Measurements from ENCODE around the gene SLC7A7. TPM values are rescaled to one million over a fixed set of nuclear protein-coding genes. Genes with fewer than 3 reads are reported as not detected.

SLC7A7 gene
- total and polyA plus RNA-seq, 8 donors, result 3.1 to 29.4 (median 8.1) TPM; not detected in 2

GRCh38 chr14:22837750-22838538 lies 22.7 kb upstream of the SLC7A7 start:
- WGBS, 5 donors, result 7 to 20% (median 15%) methylated on average over 15 to 25 of the region's 25 CpGs
- no peaks in the 10 kb centered on the region for H3K9me3 ChIP-seq
- H3K4me1 ChIP-seq, result peaks cover 15 to 59% (median 44%) of the 10 kb centered on the region in 4 donors
- peaks cover 28 to 47% (median 44%) of the 10 kb centered on the region in 4 donors for H3K36me3 ChIP-seq
- peak in 1 of 2 donors; percentile 69 for DNase-seq
- H3K27ac ChIP-seq, result peak overlapping the region; percentile 90 to 97 (median 93)
- peak overlapping the region; percentile 68 to 95 (median 74) for H3K4me3 ChIP-seq
- TF ChIP-seq POLR2AphosphoS5 (IDR thresholded peaks at IDR 0.05) (peak in 2 of 3 donors; percentile 31 to 36), POLR2A (IDR thresholded peaks at IDR 0.05) (no peak)
- no peaks in the 10 kb centered on the region for H3K27me3 ChIP-seq
- intact Hi-C loops (cut with DNase I; ENCODE audit: low total_unique reads), result no loop called here

DNA sequence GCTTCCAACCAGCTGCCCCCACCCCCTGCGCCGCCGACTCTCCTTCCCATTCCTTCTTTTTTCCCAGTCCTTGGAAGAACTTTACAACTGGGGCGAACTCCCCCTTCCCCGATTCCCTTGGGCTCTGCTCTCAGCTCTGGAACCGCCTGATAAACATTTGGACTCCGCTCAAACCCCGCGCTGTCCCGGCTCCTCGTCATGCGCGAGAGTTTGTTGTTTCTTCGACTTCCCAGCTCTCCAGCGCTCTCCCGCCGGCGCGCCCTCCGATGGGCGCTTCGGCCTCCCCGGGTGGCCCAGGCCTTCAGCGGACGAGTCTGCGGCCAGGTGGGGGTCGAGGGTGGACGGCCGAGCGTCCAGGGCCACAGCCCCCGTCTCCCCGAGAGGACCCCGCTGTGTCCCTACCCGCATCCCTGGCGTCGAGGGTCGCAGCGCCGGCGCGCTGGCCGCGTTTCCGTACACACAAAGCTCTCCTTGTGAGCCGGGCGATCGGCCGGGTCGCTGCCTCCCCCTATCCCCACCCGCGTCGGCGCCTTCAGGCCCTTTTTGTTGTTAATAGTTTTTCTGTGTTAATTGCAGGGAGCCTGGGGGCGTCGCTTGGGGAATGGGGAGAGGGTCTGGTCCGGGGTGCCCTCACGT lies 22.0 kb upstream of the SLC7A7 start:
- Histone ChIP-seq H3K4me3 (peak overlapping the region; percentile 68 to 95 (median 74)), H3K36me3 (peaks cover 21 to 47% (median 38%) of the 10 kb centered on the region in 4 donors), H3K9me3 (no peaks in the 10 kb centered on the region), H3K4me1 (peaks cover 15 to 57% (median 41%) of the 10 kb centered on the region in 4 donors), H3K27ac (peak overlapping the region; percentile 90 to 97 (median 93)), H3K27me3 (no peaks in the 10 kb centered on the region)
- TF ChIP-seq POLR2AphosphoS5 (IDR thresholded peaks at IDR 0.05), result peak in 2 of 3 donors; percentile 3 to 18
- no peak for TF ChIP-seq POLR2A (IDR thresholded peaks at IDR 0.05)
- DNase-seq, result peak; percentile 71 to 87
- WGBS, 5 donors, result 1 to 5% (median 3%) methylated on average over 40 to 57 of the region's 57 CpGs
- intact Hi-C loops (cut with DNase I; ENCODE audit: low total_unique reads), result no loop called here

DNA sequence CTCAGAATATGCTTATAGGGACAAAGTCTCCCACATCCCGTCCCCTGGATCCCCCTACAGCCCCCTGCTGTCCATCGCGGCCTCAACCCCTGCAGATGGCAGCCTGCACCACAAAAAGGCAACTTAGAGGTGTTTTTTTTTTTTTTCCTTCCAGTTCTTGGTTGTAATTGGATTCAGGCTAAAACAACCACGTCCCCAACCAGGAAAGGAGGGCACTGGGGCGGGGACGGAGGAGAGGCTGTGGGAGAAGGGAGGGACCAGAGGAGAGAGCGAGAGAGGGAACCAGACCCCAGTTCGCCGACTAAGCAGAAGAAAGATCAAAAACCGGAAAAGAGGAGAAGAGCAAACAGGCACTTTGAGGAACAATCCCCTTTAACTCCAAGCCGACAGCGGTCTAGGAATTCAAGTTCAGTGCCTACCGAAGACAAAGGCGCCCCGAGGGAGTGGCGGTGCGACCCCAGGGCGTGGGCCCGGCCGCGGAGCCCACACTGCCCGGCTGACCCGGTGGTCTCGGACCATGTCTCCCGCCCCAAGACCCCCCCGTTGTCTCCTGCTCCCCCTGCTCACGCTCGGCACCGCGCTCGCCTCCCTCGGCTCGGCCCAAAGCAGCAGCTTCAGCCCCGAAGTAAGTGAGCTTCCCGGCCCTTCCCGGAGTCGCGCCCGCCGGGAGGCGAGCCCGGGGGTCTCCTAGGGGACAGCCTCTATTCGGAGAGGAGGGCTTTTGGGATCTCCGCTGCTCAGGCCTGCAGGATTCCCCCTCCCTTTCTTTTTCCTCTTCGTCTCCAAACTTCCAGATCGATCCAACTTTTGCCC lies 21.3 kb upstream of the SLC7A7 start, which contains the start of gene MMP14:
Gene MMP14, plus strand, starts transcription at position 285 of the 813 bp plus-strand sequence. Its CDS starts 233 bp downstream, at position 518.
- no peaks in the 10 kb centered on the region for H3K9me3 ChIP-seq
- peak within 1 kb of the TSS; percentile 68 to 95 (median 74) for H3K4me3 ChIP-seq
- no peaks in the 10 kb centered on the region for H3K27me3 ChIP-seq
- H3K4me1 ChIP-seq, result peaks cover 15 to 52% (median 36%) of the 10 kb centered on the region in 4 donors
- no peak for TF ChIP-seq EP300 (IDR thresholded peaks at IDR 0.05)
- TF ChIP-seq CTCF (IDR thresholded peaks at IDR 0.05), result peak in 3 of 7 experiments; percentile 19 to 36 (median 36)
- peak; percentile 40 to 81 (median 72) for TF ChIP-seq POLR2AphosphoS5 (IDR thresholded peaks at IDR 0.05)
- peak in 1 of 4 donors; percentile 38 for TF ChIP-seq POLR2A (IDR thresholded peaks at IDR 0.05)
- peak; percentile 69 to 93 for DNase-seq
- peaks cover 14 to 44% (median 30%) of the 10 kb centered on the region in 4 donors for H3K36me3 ChIP-seq
- intact Hi-C loops (cut with DNase I; ENCODE audit: low total_unique reads), result no loop called here
- H3K27ac ChIP-seq, result peak within 1 kb of the TSS; percentile 90 to 97 (median 93)
- WGBS, 5 donors, result 5 to 16% (median 6%) methylated on average over 36 to 46 of the region's 46 CpGs

DNA sequence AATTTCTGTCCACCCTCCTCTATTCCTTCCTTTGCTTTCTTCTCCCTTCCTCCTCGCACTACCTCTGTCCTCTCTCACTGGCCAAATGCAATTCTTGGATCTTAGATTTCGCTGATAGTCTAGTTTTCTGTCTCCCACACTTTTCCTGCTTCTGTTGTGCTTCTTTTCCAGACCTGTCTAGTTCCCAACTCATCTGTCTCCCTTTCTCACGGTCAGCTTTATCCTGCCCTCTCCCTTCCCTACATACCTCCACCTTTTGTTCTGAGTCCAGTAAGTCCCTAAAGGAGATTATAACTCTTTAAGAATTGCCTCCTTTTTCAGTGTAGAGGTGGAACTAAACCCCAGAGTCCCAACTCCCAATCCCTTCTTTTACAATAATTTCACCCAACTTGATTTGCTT lies 20.3 kb upstream of the SLC7A7 start:
- 69 to 78% (median 73%) methylated on average over 3 of the region's 3 CpGs for WGBS, 5 donors
- peaks cover 7 to 35% (median 23%) of the 10 kb centered on the region in 4 donors for H3K36me3 ChIP-seq

More for the DNA sequence above, 20.3 kb upstream of the SLC7A7 start:
- DNase-seq, result no peak
- Histone ChIP-seq H3K27me3 (no peaks in the 10 kb centered on the region), H3K4me1 (peaks cover 19 to 52% (median 36%) of the 10 kb centered on the region in 4 donors), H3K4me3 (no peak overlapping the region), H3K9me3 (no peaks in the 10 kb centered on the region), H3K27ac (peak overlapping the region; percentile 90 to 97 (median 93))
- intact Hi-C loops (cut with DNase I; ENCODE audit: low total_unique reads), result no loop called here
- TF ChIP-seq CTCF (IDR thresholded peaks at IDR 0.05), result no peak
- no peak for TF ChIP-seq POLR2AphosphoS5 (IDR thresholded peaks at IDR 0.05)
